ENCODE measurements around the gene A1BG. TPM values are rescaled to one million over a fixed set of nuclear protein-coding genes. Genes with fewer than 3 reads are reported as not detected.

Gene A1BG
- total RNA-seq, 2 experiments from 2014 or later: 26.9 to 47.2 TPM

GRCh38 chr19:58351558-58351878, 1.8 kb downstream of the A1BG start:
- no TSS peak for BruUV-seq (replicated peaks)

GRCh38 chr19:58350871-58351557, 2.3 kb downstream of the A1BG start:
- ChIA-PET CTCF (ENCODE audit: unreplicated experiment) (interaction anchor here (0.6 kb wide), 1 partner anchor 31 kb away, joined by 5 read pairs; no protein-coding TSS in a partner anchor), POLR2A (no interaction called here)
- no peak overlapping the region for H3K27ac ChIP-seq (ENCODE audit: low read depth, low read length, poor library complexity, severe bottlenecking)
- peaks cover 18% of the 10 kb centered on the region for H3K4me1 ChIP-seq (ENCODE audit: insufficient read depth, low read length, poor library complexity, severe bottlenecking)
- no peaks in the 10 kb centered on the region for H3K9me3 ChIP-seq (ENCODE audit: low read length)
- H3K36me3 ChIP-seq (ENCODE audit: insufficient read depth, low read length): peaks cover 5% of the 10 kb centered on the region; the same call in 1 of the 2 replicates
- no peak overlapping the region for H3K4me2 ChIP-seq (ENCODE audit: low read length)
- no peak overlapping the region for H2AFZ ChIP-seq (ENCODE audit: low read length)
- H3K9me2 ChIP-seq (ENCODE audit: insufficient read depth, low read length): no peaks in the 10 kb centered on the region
- H3K4me3 ChIP-seq (ENCODE audit: low read depth, low read length, poor library complexity, severe bottlenecking): no peak overlapping the region
- peaks cover 4% of the 10 kb centered on the region; the same call in 1 of the 2 replicates for H4K20me1 ChIP-seq (ENCODE audit: insufficient read depth, low read length)
- no peak for DNase-seq (ENCODE audit: low spot score)
- no peak for TF ChIP-seq EZH2phosphoT487 (IDR thresholded peaks at IDR 0.05; ENCODE audit: borderline replicate concordance, low read depth, low read length)
- TF ChIP-seq CTCF (conservative IDR thresholded peaks at IDR 0.05; ENCODE audit: low read length): no peak
- intact Hi-C loops (cut with micrococcal nuclease; ENCODE audit: unreplicated experiment): no loop called here
- BruUV-seq (replicated peaks): no TSS peak
- H3K79me2 ChIP-seq (ENCODE audit: insufficient read depth, low read depth, low read length): peaks cover 11% of the 10 kb centered on the region

More at GRCh38 chr19:58351558-58351878, 1.8 kb downstream of the A1BG start:
- no peak overlapping the region for H3K4me2 ChIP-seq (ENCODE audit: low read length)
- H4K20me1 ChIP-seq (ENCODE audit: insufficient read depth, low read length): peaks cover 4% of the 10 kb centered on the region; the same call in 1 of the 2 replicates
- TF ChIP-seq CTCF (conservative IDR thresholded peaks at IDR 0.05; ENCODE audit: low read length) (no peak), EZH2phosphoT487 (IDR thresholded peaks at IDR 0.05; ENCODE audit: borderline replicate concordance, low read depth, low read length) (no peak)
- intact Hi-C loops (cut with micrococcal nuclease; ENCODE audit: unreplicated experiment): no loop called here
- no peak overlapping the region for H2AFZ ChIP-seq (ENCODE audit: low read length)
- ChIA-PET POLR2A (no interaction called here), CTCF (ENCODE audit: unreplicated experiment) (interaction anchor here (0.6 kb wide), 1 partner anchor 30 kb away, joined by 5 read pairs; no protein-coding TSS in a partner anchor)
- no peaks in the 10 kb centered on the region for H3K9me2 ChIP-seq (ENCODE audit: insufficient read depth, low read length)
- peaks cover 16% of the 10 kb centered on the region for H3K4me1 ChIP-seq (ENCODE audit: insufficient read depth, low read length, poor library complexity, severe bottlenecking)
- peaks cover 5% of the 10 kb centered on the region; the same call in 1 of the 2 replicates for H3K36me3 ChIP-seq (ENCODE audit: insufficient read depth, low read length)
- no peak for DNase-seq (ENCODE audit: low spot score)
- no peaks in the 10 kb centered on the region for H3K9me3 ChIP-seq (ENCODE audit: low read length)
- no peak overlapping the region for H3K4me3 ChIP-seq (ENCODE audit: low read depth, low read length, poor library complexity, severe bottlenecking)
- H3K79me2 ChIP-seq (ENCODE audit: insufficient read depth, low read depth, low read length): peaks cover 11% of the 10 kb centered on the region
- H3K27ac ChIP-seq (ENCODE audit: low read depth, low read length, poor library complexity, severe bottlenecking): no peak overlapping the region

Data from OCI-LY7 (cell line).